ENCODE data around the gene CHRNB1. TPM values are rescaled to one million over a fixed set of nuclear protein-coding genes. Genes with fewer than 3 reads are reported as not detected.
A peak's percentile ranks its signal among the peaks of the same experiment; 100 is the strongest.

The CHRNB1 gene
- total RNA-seq, 4 donors from 2014 or later = 6.5 to 16.0 (median 13.5) TPM

DNA sequence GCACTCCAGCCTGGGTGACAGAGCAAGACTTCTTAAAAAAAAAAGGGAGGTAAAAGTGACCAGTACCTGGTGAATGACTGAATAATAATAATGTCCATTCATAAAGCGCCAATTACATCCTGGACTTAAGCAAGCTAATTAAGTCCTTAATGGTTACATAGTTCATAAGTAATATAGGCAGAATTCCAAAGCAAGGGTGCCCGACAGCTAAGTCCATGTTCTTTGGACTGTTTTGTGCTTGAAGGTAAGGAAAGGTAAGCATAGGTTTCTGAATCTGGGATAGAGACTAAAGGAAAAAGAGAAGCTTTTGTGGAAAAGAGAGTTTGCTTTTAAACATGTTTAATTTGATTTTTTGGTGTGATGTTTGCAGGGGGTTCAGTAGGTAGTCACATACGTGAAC lies 49.1 kb downstream of the CHRNB1 start:
- Histone ChIP-seq H3K9me3 (no peaks in the 10 kb centered on the region), H3K27ac (no peak overlapping the region), H3K4me3 (no peak overlapping the region), H3K27me3 (no peaks in the 10 kb centered on the region), H3K36me3 (peaks cover under 1 to 44% (median 20%) of the 10 kb centered on the region in 3 donors), H3K4me1 (peaks cover 0 to 45% (median 0%) of the 10 kb centered on the region in 4 donors)
- 91 to 93% methylated on average over 3 of the region's 3 CpGs for WGBS, 2 donors
- no peak for DNase-seq (ENCODE audit: low spot score in 2 of 2)
- TF ChIP-seq, protein P1, sequence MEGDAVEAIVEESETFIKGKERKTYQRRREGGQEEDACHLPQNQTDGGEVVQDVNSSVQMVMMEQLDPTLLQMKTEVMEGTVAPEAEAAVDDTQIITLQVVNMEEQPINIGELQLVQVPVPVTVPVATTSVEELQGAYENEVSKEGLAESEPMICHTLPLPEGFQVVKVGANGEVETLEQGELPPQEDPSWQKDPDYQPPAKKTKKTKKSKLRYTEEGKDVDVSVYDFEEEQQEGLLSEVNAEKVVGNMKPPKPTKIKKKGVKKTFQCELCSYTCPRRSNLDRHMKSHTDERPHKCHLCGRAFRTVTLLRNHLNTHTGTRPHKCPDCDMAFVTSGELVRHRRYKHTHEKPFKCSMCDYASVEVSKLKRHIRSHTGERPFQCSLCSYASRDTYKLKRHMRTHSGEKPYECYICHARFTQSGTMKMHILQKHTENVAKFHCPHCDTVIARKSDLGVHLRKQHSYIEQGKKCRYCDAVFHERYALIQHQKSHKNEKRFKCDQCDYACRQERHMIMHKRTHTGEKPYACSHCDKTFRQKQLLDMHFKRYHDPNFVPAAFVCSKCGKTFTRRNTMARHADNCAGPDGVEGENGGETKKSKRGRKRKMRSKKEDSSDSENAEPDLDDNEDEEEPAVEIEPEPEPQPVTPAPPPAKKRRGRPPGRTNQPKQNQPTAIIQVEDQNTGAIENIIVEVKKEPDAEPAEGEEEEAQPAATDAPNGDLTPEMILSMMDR (IDR thresholded peaks at IDR 0.05) = no peak
- TF ChIP-seq POLR2A (IDR thresholded peaks at IDR 0.05) (no peak), EP300 (IDR thresholded peaks at IDR 0.05) (no peak)

GRCh38 chr17:7495906-7496434 lies 51.1 kb downstream of the CHRNB1 start:
- 85 to 86% methylated on average over 12 of the region's 12 CpGs for WGBS, 2 donors

DNA sequence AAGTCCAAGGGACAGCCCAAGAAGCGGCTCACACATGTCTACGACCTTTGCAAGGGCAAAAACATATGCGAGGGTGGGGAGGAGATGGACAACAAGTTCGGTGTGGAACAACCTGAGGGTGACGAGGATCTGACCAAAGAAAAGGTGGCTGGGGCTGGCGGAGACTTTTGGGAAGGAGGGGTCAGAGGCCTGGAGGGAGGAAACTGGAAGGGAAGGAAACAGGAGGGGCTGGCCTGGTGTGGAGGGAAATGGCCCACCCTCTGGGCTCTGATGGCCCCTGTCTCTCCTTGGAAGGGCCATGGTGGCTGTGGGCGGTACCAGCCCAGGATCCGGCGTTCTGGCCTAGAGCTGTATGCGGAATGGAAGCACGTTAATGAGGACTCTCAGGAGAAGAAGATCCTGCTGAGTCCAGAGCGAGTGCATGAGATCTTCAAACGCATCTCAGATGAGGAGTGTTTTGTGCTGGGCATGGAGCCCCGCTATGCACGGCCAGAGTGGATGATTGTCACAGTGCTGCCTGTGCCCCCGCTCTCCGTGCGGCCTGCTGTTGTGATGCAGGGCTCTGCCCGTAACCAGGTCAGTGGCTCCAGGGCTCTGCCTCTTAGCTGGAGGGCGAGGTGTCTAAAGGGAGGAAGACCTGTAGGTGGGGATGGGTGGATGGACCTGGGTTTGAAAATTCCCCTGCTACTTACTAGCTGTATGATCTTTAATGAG lies 51.8 kb downstream of the CHRNB1 start:
- 86 to 89% methylated on average over 20 of the region's 20 CpGs for WGBS, 2 donors

More at GRCh38 chr17:7495906-7496434, 51.1 kb downstream of the CHRNB1 start:
- H3K9me3 ChIP-seq = no peaks in the 10 kb centered on the region
- peak overlapping the region in 1 of 4 donors; percentile 36 for H3K27ac ChIP-seq
- H3K4me3 ChIP-seq = no peak overlapping the region
- H3K36me3 ChIP-seq = peaks cover 5 to 62% (median 35%) of the 10 kb centered on the region in 3 donors
- no peaks in the 10 kb centered on the region for H3K27me3 ChIP-seq
- peaks cover 0 to 25% (median 0%) of the 10 kb centered on the region in 4 donors for H3K4me1 ChIP-seq
- no peak for DNase-seq (ENCODE audit: low spot score in 2 of 2)
- TF ChIP-seq POLR2A (IDR thresholded peaks at IDR 0.05) (no peak), EP300 (IDR thresholded peaks at IDR 0.05) (no peak)
- TF ChIP-seq, protein P1 (IDR thresholded peaks at IDR 0.05) = no peak

GRCh38 chr17:7497228-7497627 lies 52.4 kb downstream of the CHRNB1 start:
- 94 to 98% methylated on average over 10 of the region's 10 CpGs for WGBS, 2 donors
- H3K27me3 ChIP-seq = no peaks in the 10 kb centered on the region
- peaks cover 10 to 67% (median 48%) of the 10 kb centered on the region in 3 donors for H3K36me3 ChIP-seq
- H3K27ac ChIP-seq = no peak overlapping the region
- peaks cover 0 to 13% (median 0%) of the 10 kb centered on the region in 4 donors for H3K4me1 ChIP-seq
- TF ChIP-seq EP300 (IDR thresholded peaks at IDR 0.05) (no peak), POLR2A (IDR thresholded peaks at IDR 0.05) (no peak)
- TF ChIP-seq, protein P1 (IDR thresholded peaks at IDR 0.05) = no peak
- DNase-seq (ENCODE audit: low spot score in 2 of 2) = no peak
- H3K4me3 ChIP-seq = no peak overlapping the region
- no peaks in the 10 kb centered on the region for H3K9me3 ChIP-seq

More for the DNA sequence above, 51.8 kb downstream of the CHRNB1 start:
- peaks cover 0 to 19% (median 0%) of the 10 kb centered on the region in 4 donors for H3K4me1 ChIP-seq
- H3K4me3 ChIP-seq = no peak overlapping the region
- H3K27ac ChIP-seq = peak overlapping the region in 1 of 4 donors; percentile 36
- no peak for DNase-seq (ENCODE audit: low spot score in 2 of 2)
- H3K36me3 ChIP-seq = peaks cover 10 to 62% (median 42%) of the 10 kb centered on the region in 3 donors
- TF ChIP-seq POLR2A (IDR thresholded peaks at IDR 0.05) (no peak), EP300 (IDR thresholded peaks at IDR 0.05) (no peak)
- TF ChIP-seq, protein P1 (IDR thresholded peaks at IDR 0.05) = no peak
- H3K27me3 ChIP-seq = no peaks in the 10 kb centered on the region
- H3K9me3 ChIP-seq = no peaks in the 10 kb centered on the region

- no peaks in the 10 kb centered on the region for H3K9me3 ChIP-seq
- no peak for DNase-seq (ENCODE audit: low spot score in 2 of 2)
- 89 to 90% methylated on average over 14 of the region's 14 CpGs for WGBS, 2 donors
- no peak overlapping the region for H3K27ac ChIP-seq
- no peak overlapping the region for H3K4me3 ChIP-seq
- H3K36me3 ChIP-seq = peaks cover 10 to 71% (median 52%) of the 10 kb centered on the region in 3 donors
- H3K4me1 ChIP-seq = peaks cover 0 to 10% (median 0%) of the 10 kb centered on the region in 4 donors
- H3K27me3 ChIP-seq = no peaks in the 10 kb centered on the region
- no peak for TF ChIP-seq POLR2A (IDR thresholded peaks at IDR 0.05)
- TF ChIP-seq, protein P1 (IDR thresholded peaks at IDR 0.05) = no peak
- TF ChIP-seq EP300 (IDR thresholded peaks at IDR 0.05) = no peak
Observed at GRCh38 chr17:7497636-7498035, 52.8 kb downstream of the CHRNB1 start.

Measured in tibial nerve (tissue), 4 donors.